GM12891 (cell line): ENCODE measurements around the gene TRIM28.

ENCODE experiments used
- POLR2A ChIP-seq: IDR thresholded peaks from 2 replicates; pipeline ENCODE4 v1.6.1; 2011; ENCODE audit warnings: low read depth, low read length, control low read depth
- POLR2AphosphoS5 ChIP-seq: IDR thresholded peaks from 2 replicates; pipeline ENCODE4 v1.6.1; 2011; ENCODE audit warnings: low read depth, low read length, control low read depth
- SPI1 ChIP-seq: IDR thresholded peaks from 2 replicates; pipeline ENCODE4 v1.6.1; 2011; ENCODE audit warnings: low read depth, low read length, control low read depth
- TAF1 ChIP-seq: IDR thresholded peaks from 2 replicates; pipeline ENCODE4 v1.6.1; 2011; ENCODE audit warnings: low read depth, low read length, control low read depth

DNA sequence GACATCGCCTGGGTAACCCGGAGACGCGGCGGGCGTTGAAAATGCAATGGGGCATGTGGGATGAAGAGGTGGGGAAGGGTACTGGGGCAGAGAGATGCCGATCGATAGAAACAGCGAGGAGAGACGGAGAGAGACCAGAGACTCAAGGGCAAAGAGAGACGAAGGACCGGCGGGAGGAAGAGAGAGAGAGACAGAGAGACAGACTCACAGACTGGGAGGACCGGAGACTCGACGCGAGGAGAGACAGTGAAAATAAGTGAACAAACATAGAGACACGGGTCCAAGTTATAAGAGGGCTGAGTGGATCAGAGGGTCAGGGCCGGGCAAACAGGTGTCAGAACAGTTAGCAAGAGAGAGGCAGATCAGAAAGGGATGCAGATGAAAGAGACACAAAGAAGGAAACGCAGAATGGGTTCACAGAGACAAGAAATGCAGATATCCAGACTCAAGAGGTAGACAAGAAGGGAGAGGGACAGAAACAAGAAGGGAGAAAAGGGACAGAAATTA, 29.8 kb downstream of the TRIM28 start:
- no peak for TF ChIP-seq POLR2A
- TF ChIP-seq POLR2AphosphoS5, result no peak
- no peak for TF ChIP-seq SPI1
- TF ChIP-seq TAF1, result no peak
